Measurements from ENCODE around the gene RNF144B. TPM values are rescaled to one million over a fixed set of nuclear protein-coding genes. Genes with fewer than 3 reads are reported as not detected.

The RNF144B gene
- total and polyA plus RNA-seq, 2 of the 8 experiments (the other 6 are each of a cell fraction or from before 2014, with no cell fraction given): 1.8 to 11.2 TPM

DNA sequence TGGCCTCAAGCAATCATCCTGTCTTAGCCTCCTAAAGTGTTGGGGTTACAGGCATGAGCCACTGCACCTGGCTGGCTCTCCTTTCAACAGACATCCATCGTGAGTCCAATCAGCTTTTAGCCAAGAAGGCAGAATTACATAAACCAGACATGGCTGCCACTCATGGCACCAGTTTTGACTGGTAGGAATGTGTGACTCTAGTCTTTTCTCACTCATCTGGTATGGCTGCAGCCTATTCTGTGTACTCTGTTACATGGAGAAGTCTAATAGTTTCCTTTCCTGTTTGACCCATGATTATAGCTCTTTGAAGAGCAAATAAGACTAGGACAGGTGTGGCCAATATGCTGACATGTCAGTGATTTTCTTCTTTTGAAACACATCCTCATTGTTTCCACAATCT, 27.0 kb upstream of the RNF144B start:
- Histone ChIP-seq H3K23me2 (ENCODE audit: low read depth, low read length) (no peaks in the 10 kb centered on the region), H2BK5ac (ENCODE audit: low read depth, low read length) (no peak overlapping the region), H3K56ac (replicated peaks; ENCODE audit: insufficient read length, low read depth, low read length) (no peak overlapping the region), H3K27me3 (replicated peaks in 1 of 4; ENCODE audit: control insufficient read depth in 3 of 4, extremely low read depth in 1 of 4, insufficient read depth in 3 of 4, low read length in 3 of 4) (no peaks in the 10 kb centered on the region), H3K27ac (ENCODE audit: low read depth, low read length) (no peak overlapping the region), H2BK120ac (replicated peaks; ENCODE audit: low read depth, low read length) (no peak overlapping the region), H3K4ac (replicated peaks; ENCODE audit: insufficient read length, low read depth, low read length) (no peak overlapping the region), H3K14ac (ENCODE audit: insufficient read length) (no peak overlapping the region), H2AFZ (ENCODE audit: low read length) (no peak overlapping the region), H3K18ac (ENCODE audit: extremely low read depth, low read length) (no peak overlapping the region), H3K23ac (ENCODE audit: insufficient read length) (no peak overlapping the region), H2BK15ac (ENCODE audit: low read length) (no peak overlapping the region), H3K4me3 (ENCODE audit: extremely low read depth in 1 of 4, insufficient read depth in 2 of 4, low read depth in 3 of 4, low read length in 4 of 4) (no peak overlapping the region), H3K79me2 (ENCODE audit: control insufficient read depth in 1 of 2, insufficient read depth in 2 of 2, low read length in 2 of 2) (no peaks in the 10 kb centered on the region), H3K9me3 (ENCODE audit: insufficient read depth in 2 of 2, low read depth in 1 of 2, low read length in 1 of 2) (no peaks in the 10 kb centered on the region), H4K5ac (ENCODE audit: insufficient read length, low read depth, low read length) (no peak overlapping the region), H3K36me3 (ENCODE audit: control insufficient read depth in 2 of 4, insufficient read depth in 4 of 4, low read length in 3 of 4) (no peaks in the 10 kb centered on the region), H2BK12ac (ENCODE audit: low read depth, low read length) (no peak overlapping the region), H3K9ac (replicated peaks in 1 of 4; ENCODE audit: extremely low read depth in 1 of 4, low read depth in 3 of 4, low read length in 3 of 4) (no peak overlapping the region), H3K79me1 (ENCODE audit: low read depth, low read length) (no peaks in the 10 kb centered on the region), H4K20me1 (replicated peaks in 1 of 2; ENCODE audit: control insufficient read depth in 1 of 2, insufficient read depth in 2 of 2, low read length in 2 of 2) (no peaks in the 10 kb centered on the region), H2AK5ac (ENCODE audit: low read depth, low read length) (no peak overlapping the region), H3K4me2 (ENCODE audit: insufficient read depth in 1 of 2, low read depth in 2 of 2, low read length in 2 of 2) (no peak overlapping the region), H3K4me1 (replicated peaks in 1 of 4; ENCODE audit: control insufficient read depth in 3 of 4, insufficient read depth in 4 of 4, low read length in 3 of 4) (no peaks in the 10 kb centered on the region), H4K8ac (ENCODE audit: extremely low read depth, insufficient read depth, low read length) (no peak overlapping the region), H2BK20ac (ENCODE audit: low read length) (no peak overlapping the region), H4K91ac (replicated peaks; ENCODE audit: insufficient read length, low read length) (no peak overlapping the region)
- TF ChIP-seq, protein P1, sequence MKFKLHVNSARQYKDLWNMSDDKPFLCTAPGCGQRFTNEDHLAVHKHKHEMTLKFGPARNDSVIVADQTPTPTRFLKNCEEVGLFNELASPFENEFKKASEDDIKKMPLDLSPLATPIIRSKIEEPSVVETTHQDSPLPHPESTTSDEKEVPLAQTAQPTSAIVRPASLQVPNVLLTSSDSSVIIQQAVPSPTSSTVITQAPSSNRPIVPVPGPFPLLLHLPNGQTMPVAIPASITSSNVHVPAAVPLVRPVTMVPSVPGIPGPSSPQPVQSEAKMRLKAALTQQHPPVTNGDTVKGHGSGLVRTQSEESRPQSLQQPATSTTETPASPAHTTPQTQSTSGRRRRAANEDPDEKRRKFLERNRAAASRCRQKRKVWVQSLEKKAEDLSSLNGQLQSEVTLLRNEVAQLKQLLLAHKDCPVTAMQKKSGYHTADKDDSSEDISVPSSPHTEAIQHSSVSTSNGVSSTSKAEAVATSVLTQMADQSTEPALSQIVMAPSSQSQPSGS (IDR thresholded peaks at IDR 0.05; ENCODE audit: low read length): no peak
- TF ChIP-seq ASH2L (IDR thresholded peaks at IDR 0.05; ENCODE audit: low read length) (no peak), EP300 (IDR thresholded peaks at IDR 0.05; ENCODE audit: borderline replicate concordance in 1 of 2, low read depth in 2 of 2, low read length in 2 of 2) (no peak), SIRT6 (IDR thresholded peaks at IDR 0.05; ENCODE audit: low read length) (no peak)
- CTCF ChIA-PET (ENCODE audit: partially characterized antibody): interaction anchor here (1.4 to 2.5 kb wide), 5 partner anchors 14 to 143 kb away, joined by 3 to 7 read pairs (median 4); no protein-coding TSS in a partner anchor
- whole genome bisulfite sequencing, 2 experiments (ENCODE audit: extremely low coverage in 1 of 2, insufficient coverage in 1 of 2, insufficient read length in 1 of 2, insufficient replicate concordance in 2 of 2, low coverage in 1 of 2, low lambda C conversion rate in 2 of 2, missing lambda C conversion rate in 1 of 2): 64% methylated on average over 1 of the region's 1 CpG; no CpG with 5 or more reads in 1 of the 2 experiments
- DNase-seq (ENCODE audit: low read depth in 1 of 2, low spot score in 2 of 2): no peak
- FAIRE-seq: no peak
- POLR2A ChIA-PET (ENCODE audit: partially characterized antibody): no interaction called here

Measured in H1 (cell line).